ENCODE measurements around the gene DDRGK1.

DNA sequence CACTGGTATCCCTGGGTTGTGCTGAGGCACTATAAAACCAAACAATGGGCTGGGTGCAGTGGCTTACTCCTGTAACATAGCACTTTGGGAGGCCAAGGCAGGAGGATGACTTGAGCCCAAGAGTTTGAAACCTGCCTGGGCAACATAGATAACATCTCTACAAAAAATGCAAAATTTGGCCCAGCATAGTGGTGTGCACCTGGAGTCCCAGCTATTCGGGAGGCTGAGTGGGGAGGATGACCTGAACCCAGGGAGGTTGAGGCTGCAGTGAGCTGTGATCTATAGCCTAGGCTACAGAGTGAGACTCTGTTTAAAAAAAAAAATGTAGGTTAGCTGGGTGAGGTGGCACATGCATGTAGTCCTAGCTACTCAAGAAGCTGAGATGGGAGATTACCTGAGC, 42.2 kb upstream of the DDRGK1 start:
- TF ChIP-seq CTCF (conservative IDR thresholded peaks at IDR 0.05; ENCODE audit: low read length) = no peak
- TF ChIP-seq EZH2phosphoT487 (IDR thresholded peaks at IDR 0.05; ENCODE audit: borderline replicate concordance) = no peak

Measured in Loucy (cell line).